ENCODE results near the gene LAMA5.

GRCh38 chr20:62370807-62371587 lies 3.9 kb upstream of the LAMA5 start:
- TF ChIP-seq POLR2A (IDR thresholded peaks at IDR 0.05; ENCODE audit: low read length), result no peak
- TF ChIP-seq GATA1 (IDR thresholded peaks at IDR 0.05; ENCODE audit: low read depth, low read length), result no peak

Measured in erythroblast (primary cell).